AG08396 (cell line): ENCODE data around the gene MAML1.

Experiments used
- DNase-seq: peaks from one replicate; pipeline ENCODE4 v3.0.0; 2012; ENCODE audit warnings: low spot score, mixed read lengths

Gene MAML1

DNA sequence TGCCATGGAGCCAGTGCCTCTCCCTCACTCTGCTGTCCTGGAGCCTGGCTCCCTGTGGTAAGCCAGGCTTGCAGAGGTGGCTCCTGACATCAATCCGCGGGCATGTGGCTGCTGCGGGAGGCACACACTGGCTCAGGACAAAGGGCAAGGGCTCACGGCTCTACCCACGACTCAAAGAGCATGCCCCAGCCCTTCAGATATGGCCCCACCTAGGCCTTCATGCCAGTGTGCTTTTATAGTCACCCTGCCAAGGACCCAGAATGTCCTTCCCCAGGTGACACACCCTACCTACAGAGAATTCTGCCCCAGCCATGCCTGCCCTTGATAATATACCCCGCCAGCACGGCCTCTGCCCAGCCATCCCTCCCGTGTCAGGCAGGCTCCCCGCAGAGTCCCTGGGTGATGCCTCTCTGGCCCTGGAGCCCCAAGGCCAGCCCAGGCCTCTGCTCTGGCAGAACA lies 72.5 kb downstream of the MAML1 start:
- no peak for DNase-seq

DNA sequence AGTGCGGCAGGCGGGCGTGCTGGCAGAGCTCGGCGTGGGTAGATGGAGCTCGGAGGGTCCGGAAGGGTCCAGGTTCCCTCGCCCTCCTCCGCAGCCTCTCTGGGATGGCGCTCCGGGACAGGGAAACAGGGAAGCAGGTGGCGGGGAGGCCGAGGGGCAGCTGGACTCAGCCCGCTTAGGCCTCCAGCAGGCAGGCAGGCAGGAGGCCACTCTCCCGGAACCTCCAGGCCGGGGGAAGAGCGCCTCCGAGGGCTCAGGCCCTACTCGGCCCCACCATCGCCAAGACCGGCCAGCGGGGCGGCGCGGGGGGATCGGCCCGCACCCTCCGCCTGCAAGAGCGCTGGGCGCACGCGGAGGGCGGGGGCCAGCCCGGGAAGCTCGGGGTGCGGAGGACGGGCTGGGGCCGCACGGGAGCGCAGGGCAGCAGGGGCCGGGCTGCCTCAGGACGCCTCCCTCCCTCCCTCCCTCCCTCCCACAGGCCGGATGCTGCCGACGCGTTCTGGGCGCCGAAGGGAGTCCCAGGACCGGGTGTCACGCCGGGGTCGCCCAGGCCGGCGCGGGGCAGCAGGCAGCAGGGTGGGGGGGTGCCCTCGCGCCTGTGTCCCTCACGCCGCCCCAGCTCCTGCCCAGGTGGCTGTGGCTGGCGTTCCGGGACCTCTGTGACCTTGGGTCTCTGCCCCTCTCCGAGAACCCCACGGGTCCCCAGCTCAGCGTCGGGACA lies 73.1 kb downstream of the MAML1 start:
- peak; percentile 80 for DNase-seq

DNA sequence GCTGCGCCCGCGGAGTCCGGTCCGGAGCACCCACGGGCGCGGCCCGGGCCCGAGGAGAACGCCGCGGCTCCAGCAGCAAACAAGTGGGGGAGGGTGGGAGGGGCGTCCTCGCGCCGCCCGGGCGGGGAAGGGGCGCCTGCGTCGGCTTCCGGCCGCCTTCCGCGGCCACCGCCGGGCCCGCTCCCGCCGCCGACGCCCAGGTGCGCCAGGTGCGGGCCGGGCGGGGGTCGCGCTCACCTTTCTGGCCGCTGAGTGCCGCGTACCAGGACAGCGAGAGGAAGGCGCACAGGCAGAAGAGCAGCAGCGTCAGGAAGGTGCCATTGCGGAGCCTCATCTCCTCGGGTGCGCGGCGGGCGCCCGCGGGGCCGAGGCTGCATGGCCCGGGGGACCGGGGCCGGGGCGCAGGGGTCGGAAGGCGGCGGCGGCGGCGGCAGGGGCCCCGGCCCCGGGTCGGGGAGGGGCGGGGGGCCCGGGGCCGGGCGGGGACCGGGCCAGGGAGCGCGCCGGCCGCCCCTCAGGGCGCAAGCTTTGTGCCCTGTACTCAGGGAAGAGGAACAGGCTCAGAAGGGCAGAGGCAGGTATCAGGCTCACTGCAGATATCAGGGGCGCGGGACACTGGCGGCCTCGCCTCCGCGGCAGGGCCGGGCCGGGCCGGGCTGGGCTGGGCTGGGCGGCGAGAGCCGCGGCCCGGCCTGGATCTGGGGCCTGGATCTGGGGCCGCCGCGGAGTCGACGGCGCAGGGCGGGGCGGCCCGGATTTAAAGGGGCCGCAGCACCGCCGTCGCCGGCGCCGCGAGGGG lies 73.8 kb downstream of the MAML1 start, which contains the start of gene MGAT4B:
Gene MGAT4B, minus strand, starts transcription at position 617 of the 799 bp plus-strand sequence. Its CDS starts 283 bp downstream, at position 334.
- peak; percentile 95 for DNase-seq

DNA sequence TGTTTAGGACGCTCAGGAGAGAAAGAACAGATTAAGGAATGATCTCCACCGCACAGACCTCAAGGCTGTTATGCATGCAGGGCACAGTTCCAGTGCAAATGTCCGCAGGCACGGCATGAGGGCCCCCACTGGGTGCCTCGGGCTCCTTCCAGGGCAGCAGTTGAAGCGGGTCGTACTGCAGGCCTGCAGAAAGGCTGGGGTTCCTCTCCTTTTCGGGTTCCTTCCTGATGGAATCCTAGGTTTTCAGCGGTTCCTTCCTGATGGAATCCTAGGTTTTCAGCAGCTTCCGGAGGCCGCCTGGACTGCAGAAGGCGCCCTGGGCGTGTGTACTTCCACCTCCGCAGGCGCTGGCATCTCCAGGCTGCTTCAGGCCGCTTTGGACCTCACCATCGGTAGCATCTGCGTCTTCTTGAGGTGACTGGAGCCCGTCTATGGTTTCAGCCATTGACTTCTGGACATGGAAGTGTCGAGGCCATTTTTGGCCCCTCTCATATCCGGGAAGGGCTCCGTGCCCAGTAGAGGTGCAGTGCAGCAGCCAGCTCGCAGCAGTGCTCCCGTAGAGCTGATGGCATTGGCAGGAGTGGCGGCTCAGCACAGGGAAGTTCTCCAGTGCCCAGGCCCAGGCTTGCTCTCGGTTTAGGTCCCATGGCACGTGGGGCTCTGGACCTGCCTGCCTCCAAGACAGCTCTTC lies 79.7 kb downstream of the MAML1 start:
- no peak for DNase-seq

DNA sequence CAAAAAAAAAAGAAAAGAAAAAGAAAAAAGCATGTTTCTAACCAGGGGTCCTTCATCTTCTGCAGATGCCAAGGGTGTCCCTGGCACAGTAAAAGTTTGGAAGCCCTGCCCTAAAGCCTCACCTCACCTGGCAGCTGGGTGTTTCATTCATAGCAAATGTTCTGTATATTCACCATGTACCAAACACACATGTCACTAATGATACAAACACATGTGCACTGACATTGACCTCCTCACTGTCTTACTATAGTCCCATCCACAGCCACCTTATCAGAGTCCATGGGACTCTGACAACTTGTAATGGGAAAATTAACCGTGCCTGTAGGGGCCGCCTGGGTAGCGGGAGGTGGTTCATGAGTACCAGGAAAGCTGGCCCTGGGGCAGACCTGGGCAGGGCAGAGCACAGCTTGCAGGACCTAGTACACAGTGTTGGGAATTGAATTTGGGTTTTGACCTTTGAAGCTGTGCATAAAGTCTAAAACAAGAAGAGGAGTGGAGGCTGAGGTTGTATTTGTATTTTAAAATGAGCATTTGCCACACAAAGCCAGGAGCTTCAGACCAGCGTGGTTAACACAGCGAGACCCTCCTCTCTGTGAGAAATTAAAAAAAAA lies 80.5 kb downstream of the MAML1 start:
- no peak for DNase-seq

DNA sequence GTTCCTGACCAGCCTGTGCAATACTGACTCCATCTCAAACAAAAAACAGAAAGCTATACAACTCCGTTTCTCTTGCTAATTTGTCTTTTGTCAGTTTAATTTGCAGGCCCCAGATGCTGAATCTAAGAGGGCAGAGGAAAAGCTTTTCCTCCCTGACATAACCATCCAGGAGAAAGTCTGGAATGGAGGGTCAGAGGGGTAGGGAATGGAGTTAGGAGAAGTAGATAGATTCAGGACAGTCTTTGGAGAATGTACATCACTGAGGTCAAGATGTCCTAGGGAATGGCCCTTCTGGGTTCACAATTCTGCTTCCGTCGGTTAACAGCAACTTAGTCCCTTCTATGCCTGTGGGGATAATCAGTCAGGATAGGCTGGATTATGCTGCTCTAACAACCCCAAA lies 81.5 kb downstream of the MAML1 start:
- no peak for DNase-seq

DNA sequence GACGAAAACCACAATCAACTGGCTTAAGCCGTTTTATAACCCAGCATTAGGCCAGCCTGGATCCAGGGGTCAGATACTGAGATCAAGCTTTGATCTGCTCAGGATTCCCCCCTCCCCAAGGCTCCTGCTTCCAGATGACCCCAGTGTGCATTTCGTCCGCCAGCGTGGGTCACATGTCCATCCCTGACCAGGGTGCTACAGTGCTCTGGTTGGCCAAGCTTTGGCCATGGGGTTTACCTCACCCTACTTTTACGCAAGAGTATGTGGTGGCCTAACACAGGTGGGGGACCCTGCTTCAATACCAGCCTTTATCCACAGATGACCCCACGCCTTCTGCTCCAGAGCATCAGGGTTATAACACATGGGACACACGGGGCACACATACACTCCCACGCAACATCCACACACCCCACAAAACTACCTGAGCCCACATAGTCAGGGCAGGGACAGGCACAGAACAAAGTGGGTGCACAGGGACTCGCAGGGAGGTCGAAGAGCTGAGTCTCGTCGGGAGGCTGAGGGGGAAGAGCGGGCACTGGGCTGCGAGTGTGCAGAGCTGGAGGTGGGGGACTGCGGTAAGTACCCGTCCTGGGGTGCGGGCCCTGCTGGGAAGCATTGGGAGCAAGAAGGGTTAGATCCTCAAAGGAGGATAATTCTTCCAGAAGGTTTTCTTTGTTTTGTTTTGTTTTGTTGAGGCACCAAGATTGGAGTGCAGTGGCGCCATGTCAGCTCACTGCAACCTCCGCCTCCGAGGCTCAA lies 83.0 kb downstream of the MAML1 start:
- DNase-seq, result no peak

DNA sequence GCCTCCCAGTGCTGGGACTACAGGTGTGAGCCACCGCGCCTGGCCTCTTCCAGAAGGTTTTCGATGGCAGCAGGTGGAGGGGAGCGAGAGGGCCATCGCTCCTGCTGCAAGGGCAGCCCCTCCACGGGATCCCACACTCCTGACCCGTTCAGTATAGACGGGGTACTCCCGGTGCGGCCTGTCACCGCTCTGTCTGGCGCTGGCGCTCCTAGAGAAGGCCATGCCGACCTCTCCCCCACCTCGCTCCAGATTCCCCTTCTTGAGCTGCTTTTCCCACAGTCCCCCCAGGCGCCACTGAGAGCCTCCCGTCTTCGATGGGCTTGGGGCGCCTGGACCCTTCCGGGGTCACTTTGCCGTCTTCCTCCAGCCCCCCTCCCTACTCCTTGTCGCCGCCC lies 83.8 kb downstream of the MAML1 start:
- no peak for DNase-seq

DNA sequence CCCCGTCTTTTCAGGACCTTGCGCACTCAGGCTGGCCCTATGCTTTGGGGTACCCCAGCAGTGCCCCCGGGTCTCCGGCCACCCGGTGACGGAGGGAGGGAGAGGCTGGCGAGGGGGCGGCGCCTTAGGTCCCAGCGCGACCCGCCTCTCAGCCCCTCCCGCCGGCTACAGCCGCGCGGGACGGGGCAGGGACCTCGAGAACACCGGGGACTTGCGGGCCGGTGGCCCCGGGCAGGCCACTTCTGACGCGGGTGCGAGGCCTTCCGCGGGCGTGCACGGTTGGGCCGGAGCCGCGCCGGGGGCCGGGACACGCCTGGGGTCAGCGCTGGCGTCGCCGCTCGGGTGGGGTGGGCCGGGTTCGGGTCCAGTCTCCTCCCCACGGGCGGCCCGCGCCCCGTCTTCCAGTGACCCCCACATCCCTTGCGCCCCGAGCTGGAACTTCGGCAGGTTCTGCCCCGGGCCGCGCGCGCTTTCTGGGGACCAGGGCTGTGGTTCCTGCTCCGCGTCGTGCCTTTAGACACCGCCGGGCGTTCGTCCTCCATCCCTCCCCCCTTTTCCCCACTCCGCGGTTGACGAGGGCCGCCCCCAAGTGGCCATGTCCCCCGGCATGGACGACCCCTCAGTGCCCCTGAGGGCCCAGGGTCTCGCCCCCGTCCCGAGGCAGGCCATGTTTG lies 84.3 kb downstream of the MAML1 start:
- no peak for DNase-seq

DNA sequence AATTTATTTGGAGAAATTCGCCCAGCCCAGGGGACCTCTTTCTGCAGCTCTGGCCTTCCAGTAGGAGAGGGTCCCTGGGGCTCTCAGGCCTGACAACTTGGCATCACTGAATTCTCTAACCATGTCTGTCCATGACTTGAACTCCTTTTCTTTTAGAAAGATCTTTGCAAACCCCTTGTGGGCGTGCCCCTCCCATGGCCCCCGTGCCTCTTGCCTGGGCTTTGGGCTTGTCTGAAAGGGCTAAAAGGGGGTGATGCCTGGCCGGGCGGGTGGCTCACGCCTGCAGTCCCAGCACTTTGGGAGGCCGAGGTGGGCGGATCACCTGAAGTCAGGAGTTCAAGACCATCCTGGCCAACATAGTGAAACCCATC lies 84.8 kb downstream of the MAML1 start:
- no peak for DNase-seq

DNA sequence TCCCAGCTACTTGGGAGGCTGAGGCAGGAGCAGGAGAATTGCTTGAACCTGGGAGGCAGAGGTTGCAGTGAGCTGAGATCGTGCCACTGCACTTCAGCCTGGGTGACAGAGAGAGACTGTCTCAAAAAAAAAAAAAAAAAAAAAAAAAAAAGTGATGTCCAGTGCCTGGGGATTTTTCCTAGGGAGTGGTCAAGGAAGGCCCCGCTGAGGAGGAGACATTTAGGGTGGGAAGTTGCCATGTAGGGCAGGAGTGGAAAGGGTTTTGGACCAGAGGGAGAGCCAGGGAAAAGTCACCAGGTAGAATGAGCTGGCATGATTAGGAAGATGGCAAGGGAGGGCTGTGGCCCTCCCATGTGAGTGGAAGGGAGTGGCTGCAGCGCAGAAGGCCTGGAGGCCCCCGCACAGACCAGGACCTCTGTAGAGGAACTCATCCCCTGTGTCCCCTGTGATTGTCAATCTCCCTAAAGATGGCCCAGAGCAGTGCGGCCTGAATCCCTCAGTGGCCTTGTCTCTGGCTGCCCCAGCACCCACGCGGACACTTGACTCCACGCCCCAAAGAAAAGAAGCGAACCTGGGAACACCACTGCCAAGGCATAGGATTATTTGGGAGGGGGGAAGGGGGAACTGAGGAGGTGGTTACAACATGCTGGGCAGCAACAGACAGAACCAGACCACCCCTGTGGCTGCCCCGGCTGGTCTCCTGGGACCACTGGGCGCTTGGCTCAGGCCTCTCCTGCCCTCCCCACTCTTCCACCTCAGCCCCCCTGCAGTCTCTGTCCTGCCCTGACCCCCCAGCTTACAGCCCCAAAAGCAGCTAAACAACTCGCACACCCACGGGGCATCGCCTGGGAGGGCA lies 85.5 kb downstream of the MAML1 start:
- DNase-seq, result no peak

DNA sequence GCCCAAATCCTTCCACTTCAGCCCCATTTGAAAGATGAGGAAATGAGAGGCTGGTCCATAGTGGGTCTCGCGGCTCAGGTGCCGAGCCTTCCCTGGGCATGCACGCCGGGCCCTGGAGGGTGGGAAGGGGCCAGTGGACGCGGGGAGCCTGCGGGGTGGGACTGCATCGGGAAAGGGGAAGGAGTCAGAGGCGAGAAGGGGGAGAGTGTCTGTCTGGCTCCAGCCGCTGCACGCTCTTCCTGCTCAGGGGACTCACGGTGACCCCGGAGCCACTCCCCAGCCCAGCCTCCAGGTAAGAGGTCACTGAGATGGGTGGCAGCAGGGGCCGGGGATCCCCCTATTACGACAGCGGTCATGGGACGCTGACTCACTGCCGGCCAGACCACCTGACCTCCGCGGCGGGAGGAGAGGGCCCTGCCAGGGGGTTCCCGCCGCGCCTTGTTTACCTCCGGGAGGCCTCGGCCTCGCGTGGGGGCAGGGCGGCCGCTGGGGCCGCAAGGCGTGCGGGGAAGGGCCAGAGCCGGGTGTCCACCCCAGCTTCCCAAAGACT lies 86.2 kb downstream of the MAML1 start:
- peak; percentile 93 for DNase-seq

DNA sequence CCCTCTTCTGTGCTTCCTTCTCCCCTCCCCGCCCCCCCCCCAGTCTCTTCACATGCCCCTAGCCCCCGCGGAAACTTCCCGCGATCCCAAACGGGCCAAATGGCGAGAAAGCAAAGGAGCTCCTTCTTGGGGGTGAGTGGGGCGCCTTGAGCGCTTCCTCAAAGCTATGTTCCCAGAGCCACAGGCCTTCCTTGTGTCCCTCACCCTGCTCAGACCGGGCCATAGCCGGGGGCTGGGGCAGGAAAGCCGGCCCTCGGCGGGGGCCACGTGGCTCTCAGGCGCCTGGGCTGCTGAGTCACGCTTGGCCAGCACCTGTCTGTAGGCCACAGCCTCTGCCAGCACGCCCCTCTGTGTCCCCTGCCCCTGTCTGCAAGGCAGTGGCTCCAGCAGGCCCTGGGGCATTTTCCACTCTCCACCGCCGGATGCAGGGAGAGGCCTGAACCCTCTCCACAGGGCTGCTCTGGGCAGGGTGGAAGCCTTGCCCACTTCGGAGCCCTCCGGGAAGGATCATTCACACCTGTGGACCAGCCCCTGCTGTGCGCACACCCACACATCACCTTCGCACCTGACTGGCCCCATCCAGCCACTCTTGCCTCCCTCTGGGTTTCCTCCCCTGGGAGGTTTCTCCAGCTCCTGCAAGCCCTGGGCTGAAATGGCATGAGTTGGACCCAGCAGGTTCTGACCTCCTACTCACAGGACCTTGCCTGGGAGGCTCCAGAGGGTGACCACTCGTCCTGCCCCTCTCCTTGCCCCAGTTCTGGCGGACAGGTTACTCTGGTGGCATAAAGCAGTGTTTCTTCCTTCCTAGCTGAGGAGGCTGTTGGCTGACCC lies 86.9 kb downstream of the MAML1 start:
- peak; percentile 71 for DNase-seq

DNA sequence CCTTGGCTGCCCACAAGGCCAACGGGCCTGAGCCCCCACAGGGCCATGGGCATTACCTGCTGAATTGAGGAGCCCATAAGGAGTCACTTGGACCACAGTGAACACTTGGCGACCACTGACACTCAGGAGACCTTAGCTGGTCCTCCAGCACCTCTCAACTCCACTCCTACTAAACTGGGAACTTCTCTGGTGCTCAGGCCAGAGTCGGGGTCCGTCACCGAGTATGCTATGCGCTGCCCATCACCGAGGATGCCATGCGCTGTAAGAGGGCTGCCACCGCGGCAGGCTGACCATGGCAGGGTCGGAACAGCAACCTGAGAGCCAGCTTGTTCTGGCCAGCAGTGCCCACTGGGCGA lies 87.5 kb downstream of the MAML1 start:
- DNase-seq, result no peak

DNA sequence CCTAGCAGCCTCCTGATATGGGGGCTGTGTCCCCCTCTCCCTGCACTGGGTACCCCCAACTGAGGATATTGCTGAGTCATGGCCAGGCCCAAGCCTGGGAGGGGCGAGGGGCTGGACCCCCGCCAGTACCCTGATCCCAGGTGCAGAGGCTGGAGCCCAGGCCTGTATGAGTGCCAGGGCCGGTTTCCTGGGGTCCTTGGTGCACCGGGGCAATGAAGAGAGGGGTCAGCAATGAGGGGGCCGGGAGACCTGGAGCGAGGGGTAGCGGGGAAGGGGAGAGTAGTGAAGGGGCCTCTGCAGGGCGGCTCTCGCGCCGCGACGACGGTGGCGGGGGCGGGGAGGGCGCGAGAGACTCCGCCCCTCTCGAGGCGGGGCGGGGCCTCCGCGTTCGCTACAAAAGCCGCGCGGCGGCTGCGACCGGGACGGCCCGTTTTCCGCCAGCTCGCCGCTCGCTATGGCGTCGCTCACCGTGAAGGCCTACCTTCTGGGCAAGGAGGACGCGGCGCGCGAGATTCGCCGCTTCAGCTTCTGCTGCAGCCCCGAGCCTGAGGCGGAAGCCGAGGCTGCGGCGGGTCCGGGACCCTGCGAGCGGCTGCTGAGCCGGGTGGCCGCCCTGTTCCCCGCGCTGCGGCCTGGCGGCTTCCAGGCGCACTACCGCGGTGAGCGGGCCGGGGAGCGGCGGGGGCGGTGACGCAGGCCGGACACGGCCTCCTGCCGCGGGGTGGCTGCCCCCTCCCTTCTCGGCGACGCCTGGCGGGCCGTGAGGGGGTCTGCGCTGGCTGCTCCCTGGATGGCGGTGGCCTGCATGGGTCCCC lies 88.1 kb downstream of the MAML1 start, which contains the start of gene SQSTM1:
Gene SQSTM1, plus strand, starts transcription at position 423 of the 815 bp plus-strand sequence. Its CDS starts 32 bp downstream, at position 455.
- DNase-seq, result peak; percentile 94

DNA sequence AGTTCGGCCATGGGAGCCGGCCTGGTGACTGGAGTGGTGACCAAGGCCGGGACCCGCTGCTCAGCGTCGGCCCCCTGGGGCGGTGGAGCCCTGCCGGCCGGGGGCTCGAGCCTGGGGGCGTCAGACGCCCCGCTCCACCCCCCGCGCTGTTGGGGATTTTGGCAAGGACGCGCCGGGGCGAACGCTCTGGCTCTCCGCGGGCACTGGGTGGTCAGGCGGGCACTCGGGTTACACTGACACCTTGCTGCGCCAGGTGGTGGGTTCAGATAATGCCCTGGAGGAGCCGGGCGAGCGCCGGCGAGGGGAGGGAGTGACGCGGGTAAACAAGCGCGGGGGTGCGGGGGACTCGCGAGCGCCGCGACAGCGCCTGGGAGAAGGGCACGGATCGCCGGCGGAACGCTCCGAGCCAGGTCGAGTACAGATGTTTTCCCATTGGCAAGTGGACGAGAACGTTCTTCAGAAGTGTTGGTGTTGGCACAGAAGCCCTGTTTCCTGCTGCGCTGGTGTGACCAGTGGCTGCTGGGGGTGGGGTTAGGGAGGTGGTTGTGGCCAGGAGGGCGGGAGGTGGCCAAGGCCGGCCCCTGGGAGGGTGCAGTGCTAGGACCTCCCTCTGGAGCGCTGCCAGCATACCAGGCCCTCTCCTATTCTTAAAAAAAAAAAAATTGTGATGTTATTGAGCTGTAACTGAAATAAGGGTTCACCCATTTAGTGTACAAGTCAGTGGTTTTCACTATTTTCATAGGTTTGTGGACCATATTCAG lies 88.9 kb downstream of the MAML1 start:
- peak; percentile 97 for DNase-seq

DNA sequence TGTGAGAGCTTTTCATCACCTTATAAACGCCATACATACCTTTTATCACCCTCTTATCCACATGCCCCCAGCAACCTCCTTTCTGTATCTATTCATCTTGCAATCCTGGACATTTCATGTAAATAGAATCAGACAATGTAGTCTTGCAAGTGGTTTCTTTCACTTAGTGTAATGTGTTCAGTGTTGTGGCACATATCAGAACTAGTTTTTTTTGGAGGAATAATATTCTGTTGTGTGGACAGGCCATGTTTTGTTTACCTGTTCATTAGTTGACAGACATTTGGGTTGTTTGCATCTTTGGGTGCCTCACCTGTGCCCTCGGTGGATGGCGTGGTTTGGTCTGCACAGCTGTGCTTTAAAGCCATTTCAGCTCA lies 89.4 kb downstream of the MAML1 start:
- no peak for DNase-seq
